ENCODE results near the gene C19orf67. TPM values are rescaled to one million over a fixed set of nuclear protein-coding genes. Genes with fewer than 3 reads are reported as not detected.

The C19orf67 gene
- total and polyA plus RNA-seq, 2 of the 4 experiments (the other 2 are of a cell fraction), result not detected

- H3K4me1 ChIP-seq (ENCODE audit: control insufficient read depth, insufficient read depth, low read length), result no peaks in the 10 kb centered on the region
- no peak overlapping the region for H3K23ac ChIP-seq (ENCODE audit: low read depth, low read length)
- BruUV-seq (replicated peaks), result no TSS peak
- H3K36me3 ChIP-seq (ENCODE audit: control insufficient read depth, insufficient read depth, low read length), result peaks cover 27% of the 10 kb centered on the region
- H3K4ac ChIP-seq (ENCODE audit: low read depth, low read length), result no peak overlapping the region
- no peak for DNase-seq
- ChIA-PET CTCF (no interaction called here), POLR2A (ENCODE audit: unreplicated experiment) (no interaction called here)
- no peak overlapping the region for H4K8ac ChIP-seq (ENCODE audit: low read depth in 2 of 2, low read length in 2 of 2)
- TF ChIP-seq USF2 (IDR thresholded peaks at IDR 0.05; ENCODE audit: low read depth, low read length), result no peak
- TF ChIP-seq CTCF (conservative IDR thresholded peaks at IDR 0.05; ENCODE audit: low read depth, low read length), result 0 out of 2 replicates have a peak, but pooled peaks have one; percentile 2
- H3K79me1 ChIP-seq (ENCODE audit: low read depth in 1 of 2, low read length in 2 of 2), result no peaks in the 10 kb centered on the region; a peak in 1 of 4 replicates
- H2BK20ac ChIP-seq (ENCODE audit: low read depth, low read length), result no peak overlapping the region
- H2AFZ ChIP-seq (replicated peaks; ENCODE audit: low read length, poor library complexity), result no peak overlapping the region
- H4K91ac ChIP-seq (ENCODE audit: insufficient read depth, low read depth, low read length), result no peak overlapping the region
- intact Hi-C loops (cut with micrococcal nuclease) (no loop called here), in situ Hi-C loops (cut with MboI; ENCODE audit: low sequenced_read_pairs) (loop anchor here (25.0 kb wide), 1 partner anchor 334 kb away; the partner anchor contains the start of genes C19orf53 and MRI1), dilution Hi-C loops (cut with HindIII; ENCODE audit: low sequenced_read_pairs, unreplicated experiment) (no loop called here)
- no peaks in the 10 kb centered on the region for H3K27me3 ChIP-seq (ENCODE audit: control insufficient read depth, insufficient read depth, low read length)
- H3K56ac ChIP-seq (ENCODE audit: extremely low read depth, insufficient read depth, low read length), result no peak overlapping the region
- no peak overlapping the region for H3K9ac ChIP-seq (ENCODE audit: low read depth, low read length)
- no peak overlapping the region for H3K4me3 ChIP-seq (ENCODE audit: insufficient read depth, low read depth, low read length)
- no peak overlapping the region for H3K14ac ChIP-seq (replicated peaks; ENCODE audit: low read depth, low read length)
- no peak overlapping the region for H2BK120ac ChIP-seq (ENCODE audit: low read depth, low read length)
- H2BK5ac ChIP-seq (ENCODE audit: low read depth, low read length, poor library complexity, severe bottlenecking), result no peak overlapping the region
- 100% methylated on average over 1 of the region's 11 CpGs; no CpG with 5 or more reads in 1 of the 2 experiments for WGBS, 2 experiments (ENCODE audit: extremely low coverage in 2 of 2, insufficient read length in 1 of 2)
- ATAC-seq (ENCODE audit: low read depth), result no peak
- no peak overlapping the region for H3K18ac ChIP-seq (ENCODE audit: low read depth, low read length)
- peaks cover 8% of the 10 kb centered on the region for H3K9me3 ChIP-seq (ENCODE audit: control insufficient read depth, insufficient read depth, low read length)
- no peaks in the 10 kb centered on the region for H4K20me1 ChIP-seq (ENCODE audit: insufficient read depth, low read length)
- H2AK5ac ChIP-seq (ENCODE audit: low read depth, low read length), result no peak overlapping the region
- no peak overlapping the region for H3K4me2 ChIP-seq (ENCODE audit: low read depth, low read length)
- no peak overlapping the region for H2BK15ac ChIP-seq (ENCODE audit: low read depth, low read length)
- no peak overlapping the region for H2AK9ac ChIP-seq (replicated peaks; ENCODE audit: low read depth, low read length, poor library complexity)
- no peak overlapping the region for H3K27ac ChIP-seq (ENCODE audit: insufficient read depth, low read length)
- H3K9me1 ChIP-seq (ENCODE audit: insufficient read depth, low read length), result peaks cover 3% of the 10 kb centered on the region; the same call in 1 of the 2 replicates
- no peak overlapping the region for H4K5ac ChIP-seq (ENCODE audit: low read depth, low read length)
Observed at GRCh38 chr19:14096272-14096992, 10.8 kb upstream of the C19orf67 start.

All from IMR-90 (cell line).